Ishikawa (cell line): Measurements from ENCODE around the gene CNPY3.

Experiments used
- RAD21 ChIP-seq: IDR thresholded peaks from 2 replicates; pipeline ENCODE4 v1.6.1; 2012; ENCODE audit warnings: low read depth
- USF1 ChIP-seq: IDR thresholded peaks from 2 replicates; pipeline ENCODE4 v1.6.1; 2012

DNA sequence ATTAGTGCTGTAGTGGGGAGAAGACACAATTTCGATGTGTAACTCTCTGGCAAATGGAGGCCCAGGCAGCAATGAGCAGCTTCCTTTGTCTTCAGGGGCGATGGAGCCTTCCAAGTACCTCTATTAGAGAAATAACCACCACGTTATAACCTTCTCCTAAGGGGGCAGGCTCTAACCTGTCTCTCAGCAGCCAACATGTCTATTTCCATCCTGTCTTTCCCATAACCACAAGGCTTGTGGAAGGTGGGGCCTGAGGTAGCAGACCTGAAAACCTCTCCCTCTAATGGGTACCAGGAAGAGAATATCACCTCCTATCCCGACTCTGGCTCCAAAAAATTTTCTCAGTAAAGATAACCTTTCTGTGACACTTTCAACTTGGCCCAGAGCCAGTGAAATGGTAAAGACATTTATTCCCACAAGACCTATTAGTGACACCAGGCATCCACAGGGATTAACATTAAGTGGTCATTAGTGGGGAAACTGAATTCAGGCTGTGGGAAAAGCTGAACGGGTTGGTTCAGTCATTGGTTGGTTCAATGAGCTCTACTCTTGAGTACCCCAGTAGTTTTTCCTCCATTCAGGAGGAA, 45.7 kb downstream of the CNPY3 start:
- TF ChIP-seq USF1 (no peak), RAD21 (no peak)
